SU-DHL-6 (cell line): ENCODE results near the gene SYT9.

Experiments
- CTCF ChIP-seq: fragments of 200-600 bp; sonication (generic); IDR thresholded peaks from one replicate; pipeline ENCODE4 v1.5.1; 2017; ENCODE audit warnings: antibody characterized with exemption, mild to moderate bottlenecking, low read length, moderate library complexity; ENCODE audit not compliant: insufficient read depth, poor library complexity, severe bottlenecking
- EZH2phosphoT487 ChIP-seq: fragments of 200-600 bp; sonication (generic), shearing (Covaris generic); conservative IDR thresholded peaks from 2 replicates; pipeline ENCODE4 v1.6.1; 2018; ENCODE audit warnings: mild to moderate bottlenecking, antibody characterized with exemption, low read length, moderate library complexity, mixed read lengths

DNA sequence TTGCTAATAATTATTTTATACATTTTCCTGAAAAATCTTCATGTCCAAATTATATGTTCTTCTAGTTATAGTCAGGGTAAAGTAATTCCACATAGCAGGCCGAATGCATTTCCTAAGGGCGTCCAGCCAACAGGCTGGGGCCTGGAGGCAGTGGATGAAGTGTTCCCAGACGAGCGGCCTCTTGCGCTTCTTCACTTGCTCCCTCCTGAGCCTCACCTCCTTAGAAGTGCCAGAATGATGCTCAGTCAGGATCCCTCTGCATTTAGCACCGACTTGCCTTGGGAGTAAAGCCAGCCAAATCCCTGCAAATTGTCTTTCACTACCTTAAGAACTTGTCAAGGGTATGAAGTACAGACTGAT lies 235.1 kb downstream of the SYT9 start:
- TF ChIP-seq CTCF (no peak), EZH2phosphoT487 (no peak)
